PC-9 (cell line): ENCODE results near the gene NAP1L4. TPM values are rescaled to one million over a fixed set of nuclear protein-coding genes. Genes with fewer than 3 reads are reported as not detected.

Experiments used
- BruUV-seq: library from RNA; stranded (reverse); fragments of 400-500 nt; replicated peaks from 2 replicates; lab custom pipeline; 2021; lab: Mats Ljungman, UMichigan
- CTCF ChIA-PET: fragments of 300-600 bp; sonication (Branson Sonifier 250); formaldehyde crosslinking; loops from one replicate; lab custom pipeline; 2022; ENCODE audit warnings: antibody characterized with exemption; lab: Charles Lee
- POLR2A ChIA-PET: fragments of 300-600 bp; sonication (Branson Sonifier 250); formaldehyde crosslinking; loops from one replicate; lab custom pipeline; 2022; ENCODE audit warnings: antibody characterized with exemption; ENCODE audit not compliant: unreplicated experiment; lab: Charles Lee
- DNase-seq, 2 experiments: peaks; one replicate each; pipeline versions ENCODE4 v3.0.0 to v3.0.0-alpha.2; 2015 to 2022; ENCODE audit warnings: mixed read lengths in 1 of 2
- H2AFZ ChIP-seq: fragments of 200-600 bp; sonication (generic); 2 replicates; pipeline ENCODE4 v1.8.1; 2017; ENCODE audit warnings: antibody characterized with exemption
- H3F3A ChIP-seq: fragments of 200-600 bp; sonication (generic); 2 replicates; pipeline ENCODE4 v1.8.1; 2017; ENCODE audit warnings: antibody characterized with exemption, mild to moderate bottlenecking, low read depth; ENCODE audit not compliant: insufficient read depth
- H3K27ac ChIP-seq: fragments of 200-600 bp; sonication (generic); 2 replicates; pipeline ENCODE4 v1.6.1; 2016; ENCODE audit warnings: mixed run types
- H3K27me3 ChIP-seq: fragments of 200-600 bp; sonication (generic); 2 replicates; pipeline ENCODE4 v1.6.1; 2016; ENCODE audit warnings: low read depth, mixed run types; ENCODE audit not compliant: insufficient read depth
- H3K36me3 ChIP-seq: fragments of 200-600 bp; sonication (generic); 2 replicates; pipeline ENCODE4 v1.6.1; 2016; ENCODE audit warnings: low read depth, mixed run types
- H3K4me1 ChIP-seq: fragments of 200-600 bp; sonication (generic); replicated peaks from 2 replicates; pipeline ENCODE4 v1.6.1; 2016; ENCODE audit warnings: mixed run types; ENCODE audit not compliant: insufficient read depth
- H3K4me2 ChIP-seq: fragments of 200-600 bp; sonication (generic); 2 replicates; pipeline ENCODE4 v1.6.1; 2017; ENCODE audit warnings: mixed run types
- H3K4me3 ChIP-seq: fragments of 200-600 bp; sonication (generic); 2 replicates; pipeline ENCODE4 v1.6.1; 2016; ENCODE audit warnings: mixed run types
- H3K79me2 ChIP-seq: fragments of 200-600 bp; sonication (generic); 2 replicates; pipeline ENCODE4 v1.6.1; 2017; ENCODE audit warnings: low read depth, mixed run types
- H3K9me2 ChIP-seq: fragments of 200-600 bp; sonication (generic); 2 replicates; pipeline ENCODE4 v1.8.1; 2017; ENCODE audit warnings: mild to moderate bottlenecking; ENCODE audit not compliant: insufficient read depth
- H3K9me3 ChIP-seq: fragments of 200-600 bp; sonication (generic); 2 replicates; pipeline ENCODE4 v1.8.1; 2016; ENCODE audit warnings: low read depth; ENCODE audit not compliant: insufficient read depth
- H4K20me1 ChIP-seq: fragments of 200-600 bp; sonication (generic); 2 replicates; pipeline ENCODE4 v1.8.1; 2017; ENCODE audit not compliant: insufficient read depth
- CTCF ChIP-seq: fragments of 200-600 bp; sonication (generic); conservative IDR thresholded peaks from 2 replicates; pipeline ENCODE4 v1.6.1; 2017; ENCODE audit warnings: mixed run types, antibody characterized with exemption, mild to moderate bottlenecking, moderate library complexity
- EZH2 ChIP-seq: fragments of 200-600 bp; sonication (generic); IDR thresholded peaks from 2 replicates; pipeline ENCODE4 v1.8.0; 2017; ENCODE audit warnings: antibody characterized with exemption, low read depth
- intact Hi-C: fragments of 100-400 bp; cut with micrococcal nuclease; formaldehyde crosslinking; loops from one replicate; pipeline ENCODE4 v1.10.0; 2022; ENCODE audit not compliant: unreplicated experiment
- total RNA-seq: library from RNA; stranded (reverse); gene quantifications from 2 replicates; pipeline ENCODE4 v1.2.3, GENCODE V29; 2021

Gene NAP1L4
- total RNA-seq, 1 experiment from 2014 or later, result 86.7 TPM

- TF ChIP-seq EZH2 (no peak), CTCF (no peak)
- peak overlapping the region; percentile 36; the same call in 1 of the 2 replicates for H3K4me2 ChIP-seq
- POLR2A ChIA-PET, result no interaction called here
- H3K27me3 ChIP-seq, result no peaks in the 10 kb centered on the region
- H3K27ac ChIP-seq, result 0 out of 2 replicates have a peak overlapping the region, but pooled peaks have one; percentile 6
- no peaks in the 10 kb centered on the region for H3K79me2 ChIP-seq
- H4K20me1 ChIP-seq, result no peaks in the 10 kb centered on the region
- no TSS peak for BruUV-seq
- no peaks in the 10 kb centered on the region for H3K9me3 ChIP-seq
- intact Hi-C loops, result no loop called here
- no peaks in the 10 kb centered on the region for H3K36me3 ChIP-seq
- H3K4me3 ChIP-seq, result no peak overlapping the region
- no peaks in the 10 kb centered on the region for H3K9me2 ChIP-seq
- CTCF ChIA-PET, result no interaction called here
- H3F3A ChIP-seq, result peaks cover 7% of the 10 kb centered on the region; the same call in 1 of the 2 replicates
- DNase-seq, result peak in 1 of 2 experiments; percentile 64
- no peak overlapping the region for H2AFZ ChIP-seq
- H3K4me1 ChIP-seq, result peaks cover 23% of the 10 kb centered on the region; the same call in 1 of the 2 replicates
Measured at GRCh38 chr11:2898366-2899079, 93.6 kb downstream of the NAP1L4 start.

DNA sequence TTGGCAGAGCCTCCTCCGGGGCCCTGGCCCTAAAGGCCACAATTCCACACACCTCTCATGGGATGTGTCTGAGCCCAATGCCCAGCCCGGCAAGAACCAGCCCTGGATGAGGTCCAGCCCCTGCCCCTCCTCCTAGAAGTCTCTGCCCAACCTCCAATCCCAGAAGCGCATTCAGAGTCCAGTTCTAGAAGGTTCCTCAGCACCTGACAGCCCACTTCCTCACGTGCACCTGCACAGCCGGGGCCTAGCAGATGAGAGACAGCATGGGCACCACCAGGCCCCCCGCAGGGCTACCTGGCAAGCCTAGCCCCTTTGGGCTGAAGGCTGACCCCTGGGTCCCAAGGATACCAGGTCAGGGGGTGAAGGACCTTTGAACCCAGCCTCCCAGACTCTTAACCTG lies 95.1 kb downstream of the NAP1L4 start:
- Histone ChIP-seq H3K36me3 (no peaks in the 10 kb centered on the region), H3K27ac (no peak overlapping the region), H2AFZ (no peak overlapping the region), H3K27me3 (no peaks in the 10 kb centered on the region), H3K79me2 (no peaks in the 10 kb centered on the region), H3K4me1 (peaks cover 19% of the 10 kb centered on the region), H3K9me2 (no peaks in the 10 kb centered on the region), H4K20me1 (no peaks in the 10 kb centered on the region), H3F3A (peaks cover 7% of the 10 kb centered on the region; the same call in 1 of the 2 replicates), H3K4me2 (no peak overlapping the region), H3K4me3 (no peak overlapping the region), H3K9me3 (no peaks in the 10 kb centered on the region)
- BruUV-seq, result no TSS peak
- POLR2A ChIA-PET, result no interaction called here
- intact Hi-C loops, result no loop called here
- no peak for TF ChIP-seq EZH2
- no peak for TF ChIP-seq CTCF
- DNase-seq, result no peak
- CTCF ChIA-PET, result no interaction called here

DNA sequence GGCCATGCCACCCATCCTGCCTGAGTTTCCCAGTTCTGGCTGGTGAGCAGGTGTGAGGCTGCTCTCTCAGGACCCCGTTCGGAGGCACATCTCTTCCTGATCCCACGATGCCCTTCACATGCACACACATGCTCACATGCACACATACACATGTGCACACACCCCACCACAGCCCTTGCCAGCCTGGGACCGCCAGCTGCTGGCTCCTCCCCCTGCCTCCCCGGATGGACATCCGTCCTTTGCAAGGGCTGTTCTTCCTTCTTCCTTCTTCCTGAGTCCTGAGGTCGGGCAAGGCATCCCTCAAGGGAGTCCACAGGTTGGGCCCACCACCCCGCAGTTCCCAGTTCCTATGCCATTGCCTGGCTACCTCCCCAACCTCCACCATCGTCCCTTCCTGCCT lies 96.1 kb downstream of the NAP1L4 start:
- no peak overlapping the region for H3K4me3 ChIP-seq
- POLR2A ChIA-PET, result no interaction called here
- BruUV-seq, result no TSS peak
- intact Hi-C loops, result no loop called here
- H3K36me3 ChIP-seq, result no peaks in the 10 kb centered on the region
- H3K27ac ChIP-seq, result no peak overlapping the region
- no peak for TF ChIP-seq CTCF
- TF ChIP-seq EZH2, result no peak
- H3K79me2 ChIP-seq, result no peaks in the 10 kb centered on the region
- DNase-seq, result no peak
- no peak overlapping the region for H3K4me2 ChIP-seq
- no peaks in the 10 kb centered on the region for H3K27me3 ChIP-seq
- peaks cover 24% of the 10 kb centered on the region for H3K4me1 ChIP-seq
- no peak overlapping the region for H2AFZ ChIP-seq
- H4K20me1 ChIP-seq, result no peaks in the 10 kb centered on the region
- no peaks in the 10 kb centered on the region for H3K9me2 ChIP-seq
- peaks cover 7% of the 10 kb centered on the region; the same call in 1 of the 2 replicates for H3F3A ChIP-seq
- CTCF ChIA-PET, result no interaction called here
- no peaks in the 10 kb centered on the region for H3K9me3 ChIP-seq

Other genes with a start within 250 kb of the NAP1L4 start
- gene CDKN1C, start 106.6 kb downstream of the NAP1L4 start, total RNA-seq, result 5.1 and 7.6 TPM in 2 replicates
- 10.7 and 14.1 TPM in 2 replicates for gene PHLDA2, start 62.9 kb downstream of the NAP1L4 start, total RNA-seq
- 58.4 and 78.8 TPM in 2 replicates for gene CARS1, start 65.1 kb upstream of the NAP1L4 start, total RNA-seq
- 6.4 and 8.8 TPM in 2 replicates for gene OSBPL5, start 173.0 kb upstream of the NAP1L4 start, total RNA-seq
- not detected in 2 replicates for gene MRGPRG, start 226.5 kb upstream of the NAP1L4 start, total RNA-seq
- not detected in 2 replicates for gene MRGPRE, start 240.1 kb upstream of the NAP1L4 start, total RNA-seq